ENCODE results near the gene DBN1. TPM values are rescaled to one million over a fixed set of nuclear protein-coding genes. Genes with fewer than 3 reads are reported as not detected.

Gene DBN1
- polyA plus RNA-seq, 2 of the 4 experiments (the other 2 are of a cell fraction): 47.7 to 107 TPM

GRCh38 chr5:177455036-177455660 is 18.3 kb downstream of the DBN1 start (continued):
- TF ChIP-seq, protein P1, sequence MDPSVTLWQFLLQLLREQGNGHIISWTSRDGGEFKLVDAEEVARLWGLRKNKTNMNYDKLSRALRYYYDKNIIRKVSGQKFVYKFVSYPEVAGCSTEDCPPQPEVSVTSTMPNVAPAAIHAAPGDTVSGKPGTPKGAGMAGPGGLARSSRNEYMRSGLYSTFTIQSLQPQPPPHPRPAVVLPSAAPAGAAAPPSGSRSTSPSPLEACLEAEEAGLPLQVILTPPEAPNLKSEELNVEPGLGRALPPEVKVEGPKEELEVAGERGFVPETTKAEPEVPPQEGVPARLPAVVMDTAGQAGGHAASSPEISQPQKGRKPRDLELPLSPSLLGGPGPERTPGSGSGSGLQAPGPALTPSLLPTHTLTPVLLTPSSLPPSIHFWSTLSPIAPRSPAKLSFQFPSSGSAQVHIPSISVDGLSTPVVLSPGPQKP (IDR thresholded peaks at IDR 0.05; ENCODE audit: low read depth, low read length): 0 out of 2 replicates have a peak, but pooled peaks have one; percentile 69
- no peak; a peak in 1 of 5 replicates for TF ChIP-seq JUN (IDR thresholded peaks at IDR 0.05)
- TF ChIP-seq JUNB (IDR thresholded peaks at IDR 0.05): no peak
- peak; percentile 66; the same call in 1 of the 2 replicates for TF ChIP-seq MYC (IDR thresholded peaks at IDR 0.05; ENCODE audit: borderline replicate concordance, low read length)
- TF ChIP-seq PHF8 (IDR thresholded peaks at IDR 0.05; ENCODE audit: borderline replicate concordance, low read depth): peak; percentile 50; the same call in 1 of the 2 replicates
- TF ChIP-seq RNF2 (IDR thresholded peaks at IDR 0.05; ENCODE audit: borderline replicate concordance, low read depth): no peak; the same call in 1 of the 2 replicates
- 0 out of 2 replicates have a peak, but pooled peaks have one; percentile 22 for TF ChIP-seq BHLHE40 (IDR thresholded peaks at IDR 0.05; ENCODE audit: low read depth, low read length)
- TF ChIP-seq FOXS1 (CRISPR knock-in tag; IDR thresholded peaks at IDR 0.05): 0 out of 2 replicates have a peak, but pooled peaks have one; percentile 9
- peak; percentile 69 for TF ChIP-seq CTCF (IDR thresholded peaks at IDR 0.05)
- peak; percentile 39; the same call in 1 of the 3 replicates for TF ChIP-seq SMC3 (IDR thresholded peaks at IDR 0.05)
- TF ChIP-seq, protein P2, sequence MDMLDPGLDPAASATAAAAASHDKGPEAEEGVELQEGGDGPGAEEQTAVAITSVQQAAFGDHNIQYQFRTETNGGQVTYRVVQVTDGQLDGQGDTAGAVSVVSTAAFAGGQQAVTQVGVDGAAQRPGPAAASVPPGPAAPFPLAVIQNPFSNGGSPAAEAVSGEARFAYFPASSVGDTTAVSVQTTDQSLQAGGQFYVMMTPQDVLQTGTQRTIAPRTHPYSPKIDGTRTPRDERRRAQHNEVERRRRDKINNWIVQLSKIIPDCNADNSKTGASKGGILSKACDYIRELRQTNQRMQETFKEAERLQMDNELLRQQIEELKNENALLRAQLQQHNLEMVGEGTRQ (IDR thresholded peaks at IDR 0.05): peak; percentile 36; the same call in 1 of the 2 replicates

- no peaks in the 10 kb centered on the region for H3K9me3 ChIP-seq
- ChIA-PET CTCF (interaction anchor here (0.6 to 25.5 kb wide), 19 partner anchors 13 to 341 kb away, joined by 3 to 871 read pairs (median 13); partner anchors contain the start of genes DBN1, F12, GRK6 and LMAN2), POLR2A (interaction anchor here (0.6 to 4.0 kb wide), 5 partner anchors 16 to 51 kb away, joined by 3 to 35 read pairs (median 4); partner anchors contain the start of genes GRK6 and PDLIM7)
- peak overlapping the region; percentile 96 for H3K4me2 ChIP-seq
- H3K27ac ChIP-seq: peak overlapping the region; percentile 71 to 86
- DNase-seq (ENCODE audit: low read depth in 1 of 2, low spot score in 1 of 2): peak; percentile 89 to 99
- FAIRE-seq: no peak
- peak overlapping the region; percentile 61 for H3K4me3 ChIP-seq
- ATAC-seq: peak; percentile 37 to 63
- H3K4me1 ChIP-seq: peaks cover 10% of the 10 kb centered on the region
- WGBS (ENCODE audit: missing lambda C conversion rate): under 1% methylated on average over 18 of the region's 84 CpGs
- no peak for TF ChIP-seq HDAC2 (IDR thresholded peaks at IDR 0.05)
- no peak for TF ChIP-seq FOXS1 (CRISPR knock-in tag; IDR thresholded peaks at IDR 0.05)
- TF ChIP-seq NFE2L2 (conservative IDR thresholded peaks at IDR 0.05; ENCODE audit: low read length): no peak
- no peak for TF ChIP-seq CBX2 (IDR thresholded peaks at IDR 0.05; ENCODE audit: borderline replicate concordance, low read depth)
- no peak for TF ChIP-seq FOSL2 (IDR thresholded peaks at IDR 0.05)
- peak; percentile 98 for TF ChIP-seq FOSL2 (CRISPR knock-in tag; IDR thresholded peaks at IDR 0.05)
- TF ChIP-seq JUNB (IDR thresholded peaks at IDR 0.05): no peak
- TF ChIP-seq ZFP36 (IDR thresholded peaks at IDR 0.05; ENCODE audit: borderline replicate concordance, partially characterized antibody): no peak
- TF ChIP-seq RAD21 (conservative IDR thresholded peaks at IDR 0.05 in 1 of 2, IDR thresholded peaks at IDR 0.05 in 1 of 2): peak; percentile 72 to 92
- TF ChIP-seq RFX5 (IDR thresholded peaks at IDR 0.05): peak; percentile 65; the same call in 1 of the 2 replicates
- no peak for TF ChIP-seq RCOR1 (IDR thresholded peaks at IDR 0.05; ENCODE audit: low read depth, low read length)
- no peak for TF ChIP-seq CHD2 (IDR thresholded peaks at IDR 0.05; ENCODE audit: low read length, partially characterized antibody)
- TF ChIP-seq HEYL (CRISPR knock-in tag; IDR thresholded peaks at IDR 0.05): no peak
- no peak for TF ChIP-seq HOXA7 (CRISPR knock-in tag; IDR thresholded peaks at IDR 0.05)
- TF ChIP-seq KDM1A (IDR thresholded peaks at IDR 0.05; ENCODE audit: low read depth): no peak
- peak; percentile 29; the same call in 1 of the 2 replicates for TF ChIP-seq GATA3 (IDR thresholded peaks at IDR 0.05; ENCODE audit: borderline replicate concordance)
- TF ChIP-seq EHMT2 (IDR thresholded peaks at IDR 0.05; ENCODE audit: low read depth): no peak
- TF ChIP-seq RNF2 (IDR thresholded peaks at IDR 0.05; ENCODE audit: borderline replicate concordance, low read depth): no peak
- no peak for TF ChIP-seq PHF8 (IDR thresholded peaks at IDR 0.05; ENCODE audit: borderline replicate concordance, low read depth)
- TF ChIP-seq BHLHE40 (IDR thresholded peaks at IDR 0.05; ENCODE audit: low read depth, low read length): no peak
- TF ChIP-seq MAZ (IDR thresholded peaks at IDR 0.05; ENCODE audit: borderline replicate concordance, low read depth, low read length): peak; percentile 80; the same call in 1 of the 2 replicates
- no peak for TF ChIP-seq NR3C1 (IDR thresholded peaks at IDR 0.05)
- TF ChIP-seq CEBPB (IDR thresholded peaks at IDR 0.05): no peak; a peak in 1 of 4 replicates
- TF ChIP-seq KDM5A (IDR thresholded peaks at IDR 0.05): no peak; the same call in 1 of the 2 replicates
- TF ChIP-seq, protein P3, sequence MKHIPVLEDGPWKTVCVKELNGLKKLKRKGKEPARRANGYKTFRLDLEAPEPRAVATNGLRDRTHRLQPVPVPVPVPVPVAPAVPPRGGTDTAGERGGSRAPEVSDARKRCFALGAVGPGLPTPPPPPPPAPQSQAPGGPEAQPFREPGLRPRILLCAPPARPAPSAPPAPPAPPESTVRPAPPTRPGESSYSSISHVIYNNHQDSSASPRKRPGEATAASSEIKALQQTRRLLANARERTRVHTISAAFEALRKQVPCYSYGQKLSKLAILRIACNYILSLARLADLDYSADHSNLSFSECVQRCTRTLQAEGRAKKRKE (CRISPR knock-in tag; IDR thresholded peaks at IDR 0.05; ENCODE audit: low read depth): no peak
- no peak for TF ChIP-seq ZNF302 (CRISPR knock-in tag; IDR thresholded peaks at IDR 0.05)
- no peak for TF ChIP-seq RARB (CRISPR knock-in tag; IDR thresholded peaks at IDR 0.05)
Measured at GRCh38 chr5:177454397-177455035, 18.9 kb downstream of the DBN1 start.

Measured in A549 (cell line).